HG03060 (cell line): ENCODE results near the gene WDR41.

Experiments used
- ATAC-seq: cut with Tn5 transposase; IDR thresholded peaks from one replicate; pipeline ENCODE4 v1.9.1; 2021; ENCODE audit warnings: low read depth, moderate number of reproducible peaks; ENCODE audit not compliant: unreplicated experiment

Gene WDR41

DNA sequence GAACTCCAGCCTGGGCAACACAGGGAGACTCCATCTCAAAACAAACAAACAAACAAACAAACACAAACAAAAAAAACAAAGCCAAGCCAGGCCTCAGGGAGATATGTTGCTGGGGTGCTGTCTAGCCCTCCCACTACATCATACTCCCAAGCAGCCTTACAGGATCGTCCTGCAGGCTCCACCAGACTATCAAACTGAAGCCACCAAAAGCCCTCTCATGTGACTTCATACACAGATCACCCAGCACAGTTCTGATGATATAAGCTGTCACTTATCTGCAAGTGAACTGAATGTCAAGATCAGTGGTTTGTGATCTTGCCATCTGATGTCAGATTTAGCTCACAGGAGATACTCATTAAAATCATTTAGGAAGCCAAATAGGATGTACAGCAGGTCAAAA lies 43.3 kb downstream of the WDR41 start:
- no peak for ATAC-seq

DNA sequence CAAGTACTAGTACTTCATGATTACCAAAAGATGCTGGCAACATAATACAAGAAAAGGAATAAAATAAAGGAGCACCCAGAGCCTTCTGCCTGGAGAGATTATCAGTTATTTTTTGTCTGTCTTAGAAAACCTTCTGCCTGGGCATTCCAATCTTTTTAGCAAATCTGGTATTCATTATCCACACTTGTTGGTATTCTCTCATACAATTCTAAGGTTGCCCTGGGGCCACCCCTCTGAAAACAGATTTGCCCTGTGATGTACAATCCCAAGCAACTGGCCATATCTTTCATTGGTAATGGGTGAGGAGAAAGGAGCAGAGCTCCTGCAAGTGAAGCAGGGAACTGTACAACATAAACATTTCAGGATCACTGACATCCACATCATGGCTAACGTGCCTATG lies 47.8 kb downstream of the WDR41 start:
- no peak for ATAC-seq

DNA sequence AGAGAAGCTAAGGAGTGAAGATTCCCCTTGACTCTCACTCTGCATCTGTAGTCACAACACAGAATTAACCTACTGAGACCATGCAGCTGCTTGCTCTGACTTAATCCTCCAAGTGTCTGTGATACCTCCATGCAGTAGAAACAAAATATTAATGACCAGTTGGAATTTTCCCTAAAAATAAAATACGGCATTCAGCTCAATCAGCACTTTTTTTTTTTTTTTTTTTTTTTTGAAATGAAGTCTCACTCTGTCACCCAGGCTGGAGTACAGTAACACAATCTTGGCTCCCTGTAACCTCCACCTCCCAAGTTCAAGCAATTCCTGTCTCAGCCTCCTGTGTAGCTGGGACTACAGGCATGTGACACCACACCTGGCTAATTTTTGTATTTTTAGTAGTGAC lies 48.4 kb downstream of the WDR41 start:
- no peak for ATAC-seq

DNA sequence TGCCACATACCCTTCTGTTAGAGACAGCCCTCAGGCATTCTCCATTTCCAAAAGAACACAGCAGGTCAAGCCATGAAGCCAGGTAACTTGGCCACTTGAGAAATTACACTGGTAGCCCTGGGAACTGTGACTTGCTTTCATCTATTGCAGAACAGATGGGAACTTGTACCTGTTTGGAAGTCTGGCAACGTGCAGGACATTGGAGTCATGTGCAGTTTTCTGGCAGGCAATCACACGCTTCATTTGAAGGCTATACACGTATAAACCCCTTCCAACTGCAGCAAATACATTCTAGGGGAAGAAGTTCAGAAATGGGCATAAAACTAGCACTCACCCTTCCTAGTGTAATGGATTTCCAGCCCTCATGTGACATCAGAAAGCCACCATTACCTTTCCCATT lies 54.0 kb downstream of the WDR41 start:
- ATAC-seq = no peak

DNA sequence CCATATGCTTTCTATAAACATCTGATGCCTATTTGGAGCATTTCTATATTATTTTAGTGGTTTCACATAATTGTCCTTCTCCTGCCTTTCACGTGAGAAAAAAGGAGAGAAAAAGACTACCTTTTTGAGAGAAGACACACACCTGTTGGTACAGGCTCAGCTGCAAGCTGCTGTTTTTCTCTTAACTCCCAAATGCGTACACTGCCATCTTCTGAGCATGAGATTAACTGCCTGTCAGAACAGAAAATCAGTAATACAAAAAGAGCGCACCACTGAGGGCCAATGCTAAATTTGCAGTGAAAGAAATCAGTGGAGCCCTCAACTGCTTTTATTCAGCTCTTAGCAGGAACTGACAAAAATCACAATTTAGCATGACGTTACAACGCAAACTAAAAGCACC lies 54.9 kb downstream of the WDR41 start:
- no peak for ATAC-seq

DNA sequence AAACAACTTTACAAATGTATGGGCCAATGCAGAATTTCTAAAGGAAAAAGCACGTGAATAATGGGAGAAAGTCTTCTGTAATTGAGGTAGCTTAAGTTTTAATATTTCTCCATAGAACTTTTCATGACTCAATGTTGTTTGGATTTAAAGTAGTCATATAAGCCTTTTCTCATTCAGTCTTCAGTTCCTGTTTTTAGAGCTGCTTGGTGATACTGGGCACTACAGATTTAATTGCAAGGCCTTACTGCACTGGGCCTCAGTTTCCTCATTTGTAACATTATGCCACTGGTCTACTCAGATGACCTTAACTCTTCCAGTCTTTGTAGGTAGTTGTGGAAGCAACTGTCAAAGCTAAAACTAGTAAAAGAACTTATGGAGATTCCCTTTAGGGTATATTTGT lies 60.4 kb downstream of the WDR41 start:
- ATAC-seq = no peak

DNA sequence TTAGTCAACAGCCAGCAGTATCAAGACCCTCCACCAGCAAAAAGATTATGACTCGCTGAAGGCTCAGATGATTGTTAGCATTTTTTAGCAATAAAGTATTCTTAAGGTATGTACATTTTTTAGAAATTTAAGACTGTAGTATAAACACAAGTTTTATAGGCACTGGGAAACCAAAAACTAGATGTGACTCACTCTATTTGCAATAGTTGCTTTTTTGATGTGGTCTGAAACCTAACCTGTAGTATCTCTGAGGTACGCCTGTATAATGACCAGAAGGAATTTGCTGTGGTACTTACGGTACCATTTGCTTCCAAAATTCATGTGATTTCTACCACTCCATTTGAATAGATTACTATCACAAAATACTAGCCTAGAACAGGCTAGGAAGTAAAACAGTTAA lies 60.8 kb downstream of the WDR41 start:
- no peak for ATAC-seq

DNA sequence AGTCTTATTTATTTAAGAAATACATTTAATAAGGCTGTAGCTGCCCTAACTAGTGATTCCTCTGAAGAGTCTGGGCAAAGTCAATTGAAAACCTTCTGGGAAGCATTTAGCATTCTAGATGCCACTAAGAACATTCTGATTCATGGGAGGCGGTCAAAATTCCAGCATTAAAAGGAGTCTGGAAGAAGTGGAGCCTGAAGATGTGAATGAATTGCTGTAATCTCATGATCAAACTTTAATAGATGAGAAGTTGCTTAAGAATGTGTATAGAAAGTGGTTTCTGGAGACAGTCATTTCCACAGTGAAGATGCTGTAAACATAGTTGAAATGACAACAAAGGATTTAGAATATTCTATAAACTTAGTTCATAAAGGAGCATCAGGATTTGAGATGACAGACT lies 61.4 kb downstream of the WDR41 start:
- no peak for ATAC-seq

DNA sequence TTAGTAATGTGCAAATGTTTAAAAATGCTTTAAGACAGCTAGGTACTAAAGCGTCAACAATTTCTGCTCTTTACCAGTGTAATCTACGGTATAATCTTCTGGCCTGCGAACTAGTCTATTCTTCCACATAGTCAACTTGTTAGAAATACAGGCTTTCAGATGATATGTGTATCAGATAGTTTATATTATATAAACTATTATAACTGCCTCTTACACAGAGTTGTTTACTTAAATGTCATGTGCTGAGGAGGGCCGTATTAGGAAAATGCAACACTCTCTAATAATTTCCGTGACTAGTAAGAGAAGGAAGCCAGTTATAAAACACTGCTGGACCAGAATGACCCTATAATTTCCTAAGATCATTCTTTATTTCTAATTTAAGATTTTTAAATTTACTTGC lies 63.6 kb downstream of the WDR41 start:
- no peak for ATAC-seq

DNA sequence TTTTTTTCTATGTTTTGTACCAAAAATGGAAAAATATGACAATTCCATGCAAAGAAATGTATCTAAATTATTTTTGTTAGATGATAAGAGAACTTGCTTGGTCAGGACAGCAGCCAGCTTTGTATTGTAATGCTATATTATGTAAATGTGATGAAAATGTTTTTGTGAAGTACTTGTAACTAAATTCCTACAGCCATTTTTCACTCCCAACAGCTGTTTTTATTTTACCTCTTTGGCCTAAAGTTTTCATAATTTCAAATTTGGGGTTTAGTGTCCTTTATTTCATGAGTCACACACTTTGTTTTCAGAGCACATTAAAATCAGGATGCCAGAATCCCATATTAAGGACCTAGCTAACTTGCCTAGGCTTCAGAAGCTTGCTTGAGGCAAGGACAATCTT lies 64.1 kb downstream of the WDR41 start:
- no peak for ATAC-seq

DNA sequence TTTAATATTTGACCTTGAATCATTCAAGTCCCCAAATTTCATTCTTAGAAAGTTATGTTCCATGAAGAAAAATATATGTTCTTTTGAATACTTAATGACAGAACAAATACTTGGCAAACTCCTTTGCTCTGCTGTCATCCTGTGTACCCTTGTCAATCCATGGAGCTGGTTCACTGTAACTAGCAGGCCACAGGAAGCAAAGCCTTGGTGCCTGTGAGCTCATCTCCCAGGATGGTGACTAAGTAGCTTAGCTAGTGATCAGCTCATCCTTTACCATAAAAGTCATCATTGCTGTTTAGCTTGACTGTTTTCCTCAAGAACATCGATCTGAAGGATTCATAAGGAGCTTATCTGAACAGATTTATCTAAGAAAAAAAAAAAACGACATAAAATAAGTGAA lies 65.4 kb downstream of the WDR41 start:
- no peak for ATAC-seq

DNA sequence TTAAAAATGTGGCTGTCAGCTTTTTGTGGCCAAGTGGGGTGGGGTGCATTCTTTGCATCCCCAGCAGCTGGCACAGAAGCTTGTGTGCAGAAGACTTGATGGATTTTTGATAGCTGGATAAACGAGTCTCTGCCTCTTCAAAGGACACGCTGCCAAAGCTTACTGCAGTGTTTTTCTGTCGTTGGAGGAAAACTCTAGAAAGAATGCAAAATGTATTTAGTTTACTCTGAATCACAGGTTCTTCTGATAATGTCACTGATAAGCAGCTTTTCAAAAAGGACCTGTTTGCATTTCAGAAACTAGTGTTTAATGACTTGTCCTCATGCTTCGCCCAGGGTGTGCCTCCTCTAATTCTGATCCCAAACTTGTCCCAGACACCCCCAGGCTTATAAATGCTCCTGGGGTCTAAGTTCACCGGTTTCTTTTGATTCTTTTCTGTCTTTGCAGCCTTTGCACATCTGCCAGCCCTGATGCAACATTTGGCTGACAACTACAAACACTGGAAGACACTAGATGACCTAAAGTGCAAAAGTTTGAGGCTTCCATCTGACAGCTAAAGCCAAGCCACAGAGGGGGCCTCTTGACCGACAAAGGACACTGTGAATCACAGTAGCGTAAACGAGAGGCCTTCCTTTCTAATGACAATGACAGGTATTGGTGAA lies 66.0 kb downstream of the WDR41 start:
- no peak for ATAC-seq

DNA sequence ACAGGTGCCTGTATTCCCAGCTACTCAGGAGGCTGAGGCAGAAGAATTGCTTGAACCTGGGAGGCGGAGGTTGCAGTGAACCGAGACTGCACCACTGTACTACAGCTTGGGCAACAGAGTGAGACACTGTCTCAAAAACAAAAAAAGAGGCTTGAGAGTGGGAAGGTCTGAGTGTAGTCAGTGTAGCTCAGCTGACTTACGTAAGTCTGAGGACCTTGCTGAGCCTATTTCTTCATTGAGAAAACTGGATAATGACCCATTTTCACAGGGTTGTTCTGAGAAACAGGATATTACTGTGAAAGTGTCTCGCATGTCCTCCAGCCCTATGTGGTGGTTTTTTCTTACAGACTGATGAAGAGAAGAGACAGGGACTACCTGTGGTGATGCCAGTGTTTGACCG lies 66.7 kb downstream of the WDR41 start:
- no peak for ATAC-seq

DNA sequence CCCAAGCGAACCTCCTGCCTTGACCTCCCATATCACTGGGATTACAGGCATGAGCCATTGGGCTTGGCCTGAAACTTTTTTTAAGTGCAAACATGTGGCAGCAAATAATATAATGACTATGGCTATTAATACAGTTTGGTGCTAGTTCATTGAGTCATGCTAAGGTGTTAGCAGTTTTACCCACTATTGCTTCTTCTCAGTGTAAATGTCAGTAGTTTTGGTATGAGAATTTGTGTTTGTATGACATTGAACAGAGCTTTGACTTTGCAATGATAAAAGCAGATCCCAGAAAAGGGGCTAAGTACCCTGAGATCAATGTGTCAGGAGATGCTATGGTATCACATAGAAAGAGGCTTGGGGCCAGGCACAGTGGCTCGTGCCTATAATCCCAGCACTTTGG lies 67.2 kb downstream of the WDR41 start:
- ATAC-seq = no peak

DNA sequence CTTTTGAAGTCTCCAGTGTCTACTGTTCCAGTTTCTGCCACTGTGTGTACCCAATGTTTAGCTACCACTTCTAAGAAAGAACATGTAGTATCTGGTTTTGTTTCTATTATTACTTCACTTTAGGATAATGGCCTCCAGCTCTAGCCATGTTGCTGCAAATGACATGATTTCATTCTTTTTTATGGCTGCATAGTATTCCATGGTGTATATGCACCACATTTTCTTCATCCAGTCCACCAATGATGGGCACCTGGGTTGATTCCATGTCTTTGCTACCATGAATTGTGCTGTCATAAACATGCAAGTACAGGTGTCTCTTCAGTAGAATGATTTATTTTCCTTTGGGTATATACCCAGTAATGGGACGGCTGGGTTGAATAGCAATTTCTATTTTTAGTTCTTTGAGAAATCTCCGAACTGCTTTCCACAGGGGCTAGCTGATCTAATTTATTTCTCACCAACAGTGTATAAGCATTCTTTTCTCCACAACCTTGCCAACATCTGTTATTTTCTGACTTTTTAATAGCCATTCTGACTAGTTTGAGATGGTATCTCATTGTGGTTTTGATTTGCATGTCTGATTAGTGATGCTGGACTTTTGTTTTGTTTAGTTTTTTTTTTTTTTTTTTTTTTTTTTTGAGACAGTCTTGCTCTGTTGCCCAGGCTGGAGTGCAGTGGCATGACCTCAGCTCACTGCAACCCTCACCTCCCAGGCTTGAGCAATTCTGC lies 68.9 kb downstream of the WDR41 start:
- ATAC-seq = no peak

DNA sequence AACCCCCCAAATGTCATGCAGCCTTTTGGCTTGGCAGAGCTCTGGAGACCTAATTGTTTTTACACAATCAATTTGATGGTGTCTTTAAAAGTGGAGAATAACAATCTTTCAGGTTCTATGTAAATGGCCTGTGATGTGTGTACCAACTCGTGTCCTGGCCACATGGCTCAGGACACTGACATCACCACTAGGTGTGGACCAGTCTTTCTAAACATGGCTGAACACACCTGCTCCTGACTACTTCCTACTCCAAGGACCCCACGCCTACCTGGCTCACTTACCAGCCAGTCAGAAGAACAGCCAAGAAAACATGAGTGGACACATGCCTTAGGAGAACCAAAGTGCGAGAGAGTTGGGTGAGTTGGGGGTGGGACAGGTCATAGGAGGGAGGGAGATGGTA lies 71.2 kb downstream of the WDR41 start:
- ATAC-seq = no peak

DNA sequence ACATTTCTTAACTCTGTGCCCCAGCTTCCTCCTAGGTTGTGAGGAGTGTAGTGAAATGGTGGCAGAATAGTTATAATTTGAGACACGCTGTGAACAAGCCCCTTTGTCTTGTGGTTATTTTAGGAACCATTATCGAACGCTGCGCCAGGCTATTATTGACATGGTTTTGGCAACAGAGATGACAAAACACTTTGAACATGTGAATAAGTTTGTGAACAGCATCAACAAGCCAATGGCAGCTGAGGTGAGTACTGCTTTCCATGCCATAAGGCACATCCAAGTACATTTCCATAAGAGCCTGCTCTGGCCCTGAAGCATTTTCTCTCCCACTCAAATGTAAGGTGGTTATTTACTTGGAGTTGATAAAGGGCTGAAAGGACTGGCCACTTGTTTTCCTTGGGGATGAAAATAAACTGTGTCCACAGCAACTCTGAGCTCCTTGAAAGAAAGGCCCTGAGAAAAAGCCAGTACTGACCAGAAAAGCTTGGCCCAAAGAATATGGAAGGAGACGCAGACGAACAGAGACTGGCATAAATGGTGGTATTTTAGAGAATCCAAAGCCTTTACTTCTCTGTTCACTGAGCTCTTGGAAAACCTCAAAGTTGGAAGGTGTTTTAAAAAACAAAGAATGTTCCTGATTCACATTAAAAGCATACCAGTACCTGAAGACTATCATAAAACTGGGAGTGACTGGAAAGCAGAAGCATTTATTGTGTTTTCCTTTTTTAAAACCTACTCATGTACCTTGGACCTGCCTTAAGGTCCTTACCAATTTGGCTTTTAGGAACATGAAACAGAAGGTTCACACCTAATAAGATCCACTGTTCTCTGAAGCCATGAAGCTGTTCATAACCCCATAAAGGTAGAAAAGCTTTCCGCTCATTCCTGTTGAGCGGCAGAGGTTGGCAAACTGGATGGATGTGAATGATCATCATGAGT lies 72.2 kb downstream of the WDR41 start:
- ATAC-seq = no peak

DNA sequence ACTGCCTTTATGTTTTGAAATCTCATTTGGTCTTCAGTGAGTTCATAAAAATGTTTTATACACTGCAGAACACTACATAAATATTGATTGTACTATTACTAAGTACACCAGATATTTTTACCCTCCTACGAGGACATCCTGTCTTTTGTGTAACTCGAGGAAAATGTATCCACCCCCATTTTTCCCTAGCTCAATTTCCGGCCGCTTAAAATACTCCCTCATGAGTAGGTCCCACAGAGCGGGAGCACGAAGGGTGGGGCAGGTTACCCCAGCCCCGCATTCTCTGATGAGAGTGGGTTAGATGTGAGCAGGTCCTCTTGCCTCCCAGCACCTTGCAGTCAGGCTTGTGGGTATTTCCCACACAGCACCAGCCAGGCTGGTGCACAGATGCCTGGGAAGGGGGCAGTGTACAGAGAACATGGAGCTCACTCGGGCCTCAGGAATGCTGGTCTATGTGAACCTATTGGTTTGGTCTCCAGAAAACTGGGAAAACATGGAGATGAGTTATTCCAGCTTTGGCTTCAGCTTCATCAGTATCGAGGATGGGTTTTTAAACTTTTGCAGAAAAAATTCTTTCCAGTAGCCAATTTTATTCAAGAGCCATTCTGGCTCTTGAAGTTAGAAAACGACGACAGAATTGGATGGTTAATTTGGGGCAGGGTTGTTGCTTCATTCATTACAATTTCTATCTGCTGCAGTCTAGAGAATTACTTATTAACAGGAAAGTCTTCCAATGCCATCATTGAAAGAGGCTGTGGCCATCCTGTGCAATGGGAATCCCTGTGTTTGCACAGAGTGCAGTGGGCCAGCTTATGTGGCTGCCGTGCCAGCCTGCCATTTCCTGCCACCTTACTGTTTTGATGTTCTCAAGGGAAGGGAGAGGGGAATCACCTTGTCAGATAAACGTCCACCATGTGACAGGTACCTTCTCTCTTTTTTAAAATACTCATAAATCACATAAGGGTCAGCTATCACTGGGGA lies 73.2 kb downstream of the WDR41 start:
- no peak for ATAC-seq

DNA sequence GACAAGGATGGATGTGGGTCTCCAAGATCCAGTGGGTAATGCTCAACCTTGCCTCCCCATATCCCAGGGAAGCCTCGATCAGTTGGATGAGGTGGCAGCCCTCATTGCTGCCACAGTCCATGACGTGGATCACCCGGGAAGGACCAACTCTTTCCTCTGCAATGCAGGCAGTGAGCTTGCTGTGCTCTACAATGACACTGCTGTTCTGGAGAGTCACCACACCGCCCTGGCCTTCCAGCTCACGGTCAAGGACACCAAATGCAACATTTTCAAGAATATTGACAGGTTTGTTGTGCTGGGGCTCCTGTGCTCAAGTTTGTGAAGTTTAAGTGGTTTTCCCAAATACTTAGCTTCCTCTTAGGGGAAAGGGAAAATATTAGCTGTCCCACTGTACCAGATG lies 74.0 kb downstream of the WDR41 start:
- ATAC-seq = no peak

DNA sequence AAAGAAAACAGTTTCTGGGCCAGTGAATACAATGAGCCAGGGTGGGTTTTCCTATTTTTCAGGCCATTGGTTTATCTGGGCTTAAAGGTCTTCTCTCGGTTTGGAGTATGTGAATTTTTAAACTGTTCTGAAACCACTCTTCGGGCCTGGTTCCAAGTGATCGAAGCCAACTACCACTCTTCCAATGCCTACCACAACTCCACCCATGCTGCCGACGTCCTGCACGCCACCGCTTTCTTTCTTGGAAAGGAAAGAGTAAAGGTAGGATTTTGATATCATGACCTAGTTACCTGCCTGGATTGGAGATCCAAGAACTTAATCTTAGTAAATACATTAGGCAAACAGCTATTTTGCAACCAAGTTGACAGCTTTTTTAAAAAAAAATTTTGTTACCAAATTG lies 79.1 kb downstream of the WDR41 start:
- ATAC-seq = no peak
